Fibroblast of pulmonary artery (primary cell): ENCODE data around the gene SELENON.
A peak's percentile ranks its signal among the peaks of the same experiment; 100 is the strongest.

Experiments
- DNase-seq: peaks from one replicate; pipeline ENCODE4 v3.0.0-alpha.2; 2010; ENCODE audit warnings: low read depth
- H3K4me3 ChIP-seq: replicated peaks from 2 replicates; pipeline ENCODE4 v1.5.1; 2011; ENCODE audit warnings: low read depth, mild to moderate bottlenecking, control low read depth, low read length, moderate library complexity
- CTCF ChIP-seq: IDR thresholded peaks from 2 replicates; pipeline ENCODE4 v1.5.1; 2011; ENCODE audit warnings: mild to moderate bottlenecking, control low read depth, low read length, inconsistent platforms; ENCODE audit errors: missing control alignments

The SELENON gene

GRCh38 chr1:25799935-25800702 lies at the start of gene SELENON:
TSS of gene SELENON (plus strand) at chr1:25800193. CDS start at chr1:25800231, 38 bp downstream.
- peak within 1 kb of the TSS; percentile 66 for H3K4me3 ChIP-seq
- peak; percentile 54 for DNase-seq
- no peak for TF ChIP-seq CTCF

GRCh38 chr1:25750923-25751605 lies 48.9 kb upstream of the SELENON start:
- TF ChIP-seq CTCF: no peak
- H3K4me3 ChIP-seq: no peak overlapping the region
- no peak for DNase-seq

GRCh38 chr1:25754470-25755181 lies 45.4 kb upstream of the SELENON start:
- no peak for TF ChIP-seq CTCF
- no peak for DNase-seq
- H3K4me3 ChIP-seq: no peak overlapping the region

GRCh38 chr1:25755475-25756125 lies 44.4 kb upstream of the SELENON start:
- no peak for DNase-seq
- no peak for TF ChIP-seq CTCF
- no peak overlapping the region for H3K4me3 ChIP-seq

GRCh38 chr1:25756215-25756614 lies 43.8 kb upstream of the SELENON start:
- DNase-seq: no peak
- TF ChIP-seq CTCF: no peak
- no peak overlapping the region for H3K4me3 ChIP-seq

GRCh38 chr1:25757151-25757845 lies 42.7 kb upstream of the SELENON start:
- DNase-seq: no peak
- TF ChIP-seq CTCF: no peak
- no peak overlapping the region for H3K4me3 ChIP-seq
